GM18499 (cell line): ENCODE results near the gene PARPBP.
"Not testable (repeated sequence)": the region's sequence is repeated elsewhere in the genome, so short reads cannot be mapped to it uniquely, and the experiment has no call there.

Experiments used
- ATAC-seq: cut with Tn5 transposase; IDR thresholded peaks from one replicate; pipeline ENCODE4 v1.9.1; 2021; ENCODE audit warnings: moderate number of reproducible peaks; ENCODE audit not compliant: insufficient read depth, unreplicated experiment

The PARPBP gene

DNA sequence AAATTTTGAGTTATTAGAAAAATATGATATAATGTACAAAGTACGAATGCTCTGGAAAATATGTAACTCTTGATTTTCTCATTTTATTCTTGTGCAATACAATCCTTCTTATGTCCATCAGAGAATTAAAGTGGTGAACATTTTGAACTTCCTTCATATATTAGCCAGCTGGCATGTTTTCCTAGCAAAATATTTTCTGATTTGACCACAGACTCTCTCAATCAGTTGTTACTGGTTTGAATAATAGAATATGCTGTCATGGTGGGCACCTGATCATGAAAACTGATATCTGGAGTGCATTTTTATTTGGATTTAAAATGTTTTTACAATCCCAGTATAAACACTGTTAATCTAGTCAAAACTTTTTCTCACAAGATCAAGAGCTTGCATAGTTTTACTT is 24.2 kb downstream of the PARPBP start:
- ATAC-seq = no peak

DNA sequence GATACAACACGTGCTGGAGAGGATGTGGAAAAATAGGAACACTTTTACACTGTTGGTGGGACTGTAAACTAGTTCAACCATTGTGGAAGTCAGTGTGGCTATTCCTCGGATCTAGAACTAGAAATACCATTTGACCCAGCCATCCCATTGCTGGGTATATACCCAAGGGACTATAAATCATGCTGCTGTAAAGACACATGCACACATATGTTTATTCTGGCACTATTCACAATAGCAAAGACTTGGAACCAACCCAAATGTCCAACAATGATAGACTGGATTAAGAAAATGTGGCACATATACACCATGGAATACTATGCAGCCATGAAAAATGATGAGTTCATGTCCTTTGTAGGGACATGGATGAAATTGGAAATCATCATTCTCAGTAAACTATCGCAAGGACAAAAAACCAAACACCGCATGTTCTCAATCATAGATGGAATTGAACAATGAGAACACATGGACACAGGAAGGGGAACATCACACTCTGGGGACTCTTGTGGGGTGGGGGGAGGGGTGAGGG is 27.1 kb downstream of the PARPBP start:
- not testable (repeated sequence) for ATAC-seq

DNA sequence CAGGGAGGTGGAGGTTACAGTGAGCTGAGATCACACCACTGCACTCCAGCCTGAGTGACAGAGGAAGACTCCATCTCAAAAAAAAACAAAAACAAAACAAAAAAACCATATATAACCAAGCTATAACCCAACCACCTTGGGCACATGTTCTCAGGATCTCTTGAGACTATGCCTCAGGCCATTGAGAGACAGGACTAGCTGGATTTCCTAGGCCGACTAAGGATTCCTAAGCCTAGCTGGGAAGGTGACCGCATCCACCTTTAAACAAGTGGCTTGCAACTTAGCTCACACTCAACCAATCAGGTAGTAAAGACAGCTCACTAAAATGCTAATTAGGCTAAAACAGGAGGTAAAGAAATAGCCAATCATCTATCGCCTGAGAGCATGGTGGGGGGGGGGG is 35.2 kb downstream of the PARPBP start:
- ATAC-seq = not testable (repeated sequence)

DNA sequence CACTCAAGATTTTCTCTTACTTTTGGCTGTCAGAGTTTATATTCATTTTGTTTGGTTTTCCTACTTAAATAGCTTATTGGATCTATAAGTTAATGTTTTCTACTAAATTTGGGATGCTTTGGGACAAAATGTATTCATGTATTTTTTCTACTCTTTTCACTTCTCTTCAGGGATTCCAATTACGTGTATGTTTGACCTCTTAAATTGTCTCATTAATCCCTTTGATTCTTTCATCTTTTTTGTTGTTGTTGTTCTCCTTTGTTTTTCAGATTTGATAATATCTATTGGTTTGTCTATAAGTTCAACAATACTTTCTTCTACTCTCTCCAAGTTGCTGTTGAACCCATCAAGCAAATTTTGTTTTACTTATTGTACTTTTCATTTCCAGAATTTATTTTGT is 43.4 kb downstream of the PARPBP start:
- no peak for ATAC-seq

DNA sequence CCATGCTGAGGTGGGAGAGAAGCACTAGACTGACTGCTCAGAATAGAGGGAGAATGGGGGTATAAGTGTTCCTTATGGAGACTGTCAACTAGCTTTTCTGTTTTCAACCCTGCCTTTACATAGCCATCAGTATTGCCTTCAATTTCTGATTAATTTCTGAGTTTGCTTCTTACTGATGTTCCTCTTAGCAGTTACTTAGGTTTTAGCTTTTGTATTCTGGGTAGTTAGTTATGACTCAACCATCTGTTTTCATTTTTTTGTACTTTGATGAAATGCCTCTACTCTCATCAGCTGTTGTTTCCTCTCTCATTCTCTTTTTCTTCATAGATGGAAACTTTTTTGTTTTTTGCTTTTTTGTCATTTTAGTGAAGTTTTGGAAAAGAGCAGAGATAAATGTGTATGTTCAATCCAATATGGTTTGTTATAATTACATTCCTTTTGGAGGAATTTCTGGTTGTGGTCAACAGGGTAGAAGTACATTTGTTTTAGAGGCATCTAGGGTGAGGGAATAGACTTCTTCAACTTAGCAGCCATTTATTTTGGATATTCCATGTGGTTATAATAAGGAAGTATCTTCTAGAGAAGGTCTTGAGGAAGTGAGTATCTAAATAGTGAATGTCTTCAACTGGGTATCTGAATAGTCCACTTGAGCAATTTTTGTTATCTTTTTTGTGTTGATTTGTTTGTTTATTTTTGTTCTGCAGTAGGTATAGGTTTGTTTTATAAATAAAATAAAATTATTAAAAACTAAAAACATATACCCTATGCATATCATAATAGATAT is 48.0 kb downstream of the PARPBP start:
- peak; percentile 70 for ATAC-seq

DNA sequence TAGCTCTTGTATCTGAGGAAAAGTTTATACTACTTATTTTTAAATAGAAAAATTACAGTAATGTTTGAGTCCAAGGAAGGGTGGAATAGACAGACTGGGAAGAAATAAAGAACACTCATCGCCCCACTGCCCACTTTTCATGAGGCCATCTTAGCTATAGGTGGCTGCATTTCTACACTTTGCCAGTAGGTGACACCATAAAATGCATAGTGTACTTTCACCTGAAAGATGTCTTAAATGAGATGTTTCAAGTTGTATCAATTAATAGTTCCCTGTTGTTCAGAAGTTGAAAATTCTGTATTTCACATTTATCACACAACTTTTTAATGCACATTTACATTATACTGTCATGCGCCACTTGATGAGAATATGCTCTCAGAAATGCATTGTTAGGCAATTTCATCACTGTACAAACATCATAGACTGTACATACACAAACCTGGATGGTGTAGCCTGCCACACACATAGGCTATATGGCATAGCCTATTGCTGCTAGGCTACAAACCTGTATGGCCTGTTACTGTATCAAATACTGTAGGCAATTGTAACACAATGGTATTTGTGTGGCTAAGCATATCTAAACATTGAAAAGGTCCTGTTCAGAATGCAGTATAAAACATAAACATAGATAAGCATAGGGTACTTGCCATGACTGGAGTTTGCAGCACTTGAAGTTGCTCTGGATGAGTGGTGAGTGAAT is 50.1 kb downstream of the PARPBP start:
- no peak for ATAC-seq

DNA sequence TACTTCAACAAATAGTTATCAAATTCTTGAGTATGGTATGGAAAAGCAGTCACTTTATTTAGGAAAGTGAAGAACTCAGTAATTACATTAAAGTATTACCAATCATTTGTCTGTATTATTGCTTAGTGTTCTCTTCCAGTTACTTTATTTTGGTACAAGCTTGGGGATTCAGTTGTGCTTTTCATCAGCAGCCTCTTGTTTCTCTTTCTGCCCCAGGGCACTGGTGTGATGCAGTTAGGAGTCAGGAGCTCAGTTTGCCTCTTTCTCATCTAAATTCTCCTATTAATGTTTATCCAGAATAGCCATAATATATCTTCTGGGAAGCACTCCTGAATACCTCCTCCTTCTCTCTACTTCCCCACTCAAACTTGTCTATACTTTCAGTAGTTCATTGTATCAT is 52.0 kb downstream of the PARPBP start:
- ATAC-seq = no peak

DNA sequence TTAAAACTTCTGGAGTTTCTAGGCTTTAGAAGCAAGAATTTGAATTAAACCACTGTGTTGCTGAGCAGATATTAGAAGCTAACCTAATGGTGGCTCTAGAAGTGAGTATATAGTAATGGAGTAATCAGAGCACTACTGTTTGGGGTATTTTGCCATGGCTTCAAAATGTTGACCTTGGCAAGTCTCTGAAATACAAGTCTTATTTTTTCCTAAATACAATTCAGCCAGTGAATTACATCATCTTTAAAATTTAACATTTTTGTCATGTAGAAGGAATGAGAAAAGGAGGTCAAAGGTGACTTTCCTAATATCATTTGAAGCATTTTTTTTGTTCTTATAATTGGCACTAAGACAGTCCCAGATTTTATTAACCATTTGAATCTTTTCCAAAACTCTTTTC is 52.5 kb downstream of the PARPBP start:
- no peak for ATAC-seq

DNA sequence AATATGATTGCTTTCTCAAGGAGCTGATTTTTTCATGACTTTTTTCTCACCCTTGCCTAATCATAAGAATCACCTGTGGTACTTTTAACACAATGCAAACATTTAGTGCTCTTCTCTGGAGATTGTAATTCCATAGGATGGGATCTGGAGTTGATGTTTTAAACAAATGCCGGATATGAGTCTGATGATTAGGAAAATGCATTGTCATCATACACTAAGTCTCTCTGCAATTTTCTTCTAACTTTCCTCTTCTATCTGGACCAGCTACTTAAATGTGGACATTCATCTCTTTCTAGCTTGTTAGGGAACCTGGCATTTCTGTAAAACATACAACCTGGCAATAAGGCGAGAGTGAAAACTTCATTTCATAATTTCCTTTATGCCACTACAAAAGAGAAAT is 54.1 kb downstream of the PARPBP start:
- ATAC-seq = no peak

DNA sequence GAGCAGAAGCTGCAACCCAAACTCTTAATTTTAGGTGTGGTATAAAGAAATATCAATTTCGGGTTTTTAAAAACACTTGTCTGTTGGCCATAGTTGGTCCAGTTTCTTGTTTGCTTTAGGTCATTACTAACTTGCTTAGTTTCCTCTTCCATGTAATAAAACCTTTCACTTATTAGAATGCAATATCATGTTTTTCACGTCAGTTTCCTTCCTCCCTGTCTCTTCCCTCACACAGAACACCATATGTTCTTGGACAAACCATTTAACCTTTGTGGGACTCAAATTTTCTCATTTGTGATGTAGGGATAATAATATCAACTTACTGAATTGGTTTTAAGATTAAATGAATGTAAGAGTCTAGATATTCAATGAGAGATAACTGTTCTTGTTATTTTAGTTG is 54.8 kb downstream of the PARPBP start:
- no peak for ATAC-seq

DNA sequence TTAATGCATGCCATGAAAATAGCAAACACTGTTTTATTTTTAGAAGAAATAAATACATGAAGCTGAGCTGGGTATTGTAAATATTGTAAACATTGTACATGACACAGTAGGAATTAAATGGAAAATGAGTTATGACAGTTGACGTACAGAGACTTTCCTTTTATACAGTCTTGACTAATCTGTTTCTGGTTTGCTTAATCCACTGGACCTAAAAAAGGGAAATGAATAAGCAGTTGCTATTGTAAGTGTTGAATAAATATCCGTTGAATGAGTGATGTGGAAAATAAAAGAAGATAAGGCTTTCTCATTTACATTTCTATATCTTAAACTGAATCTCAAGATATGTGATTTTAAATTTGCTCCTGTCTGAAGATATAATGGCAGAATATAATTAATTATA is 62.7 kb downstream of the PARPBP start:
- ATAC-seq = no peak

DNA sequence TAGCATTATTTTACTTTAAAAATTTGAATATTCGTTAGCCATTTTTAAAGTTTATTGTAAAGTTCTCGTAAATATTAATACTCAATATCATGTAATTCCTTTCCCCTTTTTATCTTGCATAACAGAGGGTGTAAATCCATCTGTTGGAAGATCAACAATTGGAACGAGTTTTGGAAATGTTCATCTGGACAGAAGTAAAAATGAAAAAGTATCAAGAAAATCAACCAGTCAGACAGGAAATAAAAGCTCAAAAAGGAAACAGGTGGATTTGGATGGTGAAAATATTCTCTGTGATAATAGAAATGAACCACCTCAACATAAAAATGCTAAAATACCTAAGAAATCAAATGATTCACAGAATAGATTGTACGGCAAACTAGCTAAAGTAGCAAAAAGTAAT is 75.8 kb downstream of the PARPBP start:
- no peak for ATAC-seq

DNA sequence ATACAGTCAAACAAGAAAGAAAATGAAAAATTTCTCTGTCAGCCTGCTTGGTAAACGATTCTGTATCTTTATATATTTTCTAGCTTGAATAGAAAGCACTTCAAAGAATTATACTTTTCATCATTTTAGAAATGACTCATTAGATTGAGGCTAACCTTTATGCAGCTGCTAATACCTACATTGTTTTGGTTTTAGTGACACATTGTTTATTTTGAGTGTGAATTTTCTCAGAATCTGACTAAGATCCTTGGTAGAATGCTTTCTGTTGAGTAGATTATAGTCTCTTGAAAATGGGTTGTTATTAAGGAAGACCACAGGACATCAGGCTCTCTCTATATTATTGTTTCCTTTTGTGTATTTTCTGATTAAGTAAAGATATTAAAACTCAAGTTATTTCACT is 77.8 kb downstream of the PARPBP start, which contains the start of gene PMCH:
TSS of gene PMCH (minus strand) at position 45 of the 400 bp plus-strand sequence. CDS start 63 bp downstream, outside the sequence.
- ATAC-seq = peak; percentile 84

DNA sequence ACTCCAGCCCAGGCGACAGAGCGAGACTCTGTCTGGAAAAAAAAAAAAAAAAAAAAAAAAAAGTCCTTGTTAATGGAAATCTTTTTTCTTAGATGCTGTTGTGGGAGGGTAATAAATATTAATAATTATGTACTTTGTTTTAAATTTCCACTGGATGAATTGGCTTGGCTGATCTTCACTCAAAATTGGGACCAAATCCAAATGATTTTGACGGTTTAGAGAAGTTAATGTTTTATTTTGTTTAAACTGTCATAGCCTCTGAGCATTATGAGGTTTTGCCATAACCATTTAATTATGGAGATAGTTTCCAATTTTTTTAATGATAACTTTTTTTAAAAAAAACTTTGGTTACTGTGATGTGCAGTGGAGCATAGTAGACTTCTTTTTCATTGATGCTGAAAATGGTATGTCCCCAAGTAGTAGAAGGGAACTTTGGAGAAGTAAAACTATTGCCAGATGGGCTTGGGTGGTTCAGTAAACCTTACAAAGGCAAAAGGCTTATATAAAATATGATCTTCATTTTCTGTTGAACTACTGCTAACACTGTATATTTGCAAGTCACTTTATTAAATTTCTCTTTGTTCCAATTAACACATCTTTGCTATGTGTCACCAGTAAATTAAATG is 81.6 kb downstream of the PARPBP start:
- no peak for ATAC-seq

DNA sequence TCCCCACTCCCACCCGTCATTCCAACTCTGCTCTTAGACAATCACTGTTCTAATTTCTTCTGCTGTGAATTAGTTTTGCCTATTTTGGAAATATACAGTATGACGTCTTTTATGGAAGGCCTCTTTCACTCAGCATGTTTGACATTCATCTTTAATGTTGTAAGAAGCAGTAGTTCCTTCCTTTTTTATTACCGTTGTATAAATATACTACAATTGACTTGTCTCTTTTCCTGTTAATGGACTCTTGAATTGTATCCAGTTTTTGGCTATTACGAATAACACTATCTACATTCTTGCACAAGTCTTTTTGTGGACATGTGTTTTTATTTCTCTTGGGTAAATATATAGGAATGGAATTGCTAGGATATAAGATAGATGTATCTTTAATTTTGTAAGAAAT is 82.6 kb downstream of the PARPBP start:
- no peak for ATAC-seq

DNA sequence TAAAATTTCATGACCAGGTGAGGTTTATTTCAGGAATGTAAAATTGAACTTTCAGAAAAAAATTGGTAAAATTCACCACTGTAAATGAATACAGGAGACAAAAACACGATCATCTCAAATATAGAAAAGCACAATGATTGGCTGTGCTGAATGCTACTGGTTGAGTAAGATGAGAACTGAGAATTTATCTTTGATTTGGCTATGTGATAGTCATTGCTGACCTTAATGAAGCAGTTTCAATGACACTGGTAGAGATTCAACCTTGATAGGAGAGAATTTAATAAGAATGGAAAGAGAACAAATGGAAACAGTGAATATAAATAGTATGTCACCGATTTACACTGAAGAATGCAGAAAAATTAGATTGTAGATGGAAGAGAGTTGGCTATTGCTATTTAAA is 84.0 kb downstream of the PARPBP start:
- no peak for ATAC-seq

DNA sequence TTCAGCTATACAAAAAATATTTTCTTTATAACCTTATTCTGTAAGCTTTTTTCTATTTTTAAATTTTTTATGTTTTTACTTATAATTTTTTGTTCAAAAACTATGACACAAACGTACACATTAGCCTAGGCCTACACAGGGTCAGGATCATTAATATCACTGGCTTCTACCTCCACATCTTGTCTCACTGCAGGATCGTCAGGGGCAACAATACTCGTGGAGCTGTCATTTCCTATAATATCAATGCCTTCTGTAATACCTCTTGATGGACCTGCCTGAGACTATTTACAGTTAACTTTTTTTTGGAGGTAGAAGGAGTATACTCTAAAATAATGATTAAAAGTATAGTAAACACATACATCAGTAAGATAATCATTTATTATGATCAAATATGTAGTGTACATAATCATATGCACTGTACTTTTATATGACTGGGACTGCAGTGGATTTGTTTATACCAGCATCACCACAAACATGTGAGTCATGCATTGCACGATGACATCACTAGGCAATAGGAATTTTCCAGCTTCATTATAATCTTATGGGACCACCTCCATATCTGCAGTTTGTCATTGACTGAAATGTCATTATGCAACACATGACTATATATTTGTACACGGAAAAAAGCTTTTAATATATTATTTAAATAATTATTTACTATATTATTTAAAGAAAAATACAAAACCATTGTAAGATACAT is 96.2 kb downstream of the PARPBP start:
- ATAC-seq = no peak

DNA sequence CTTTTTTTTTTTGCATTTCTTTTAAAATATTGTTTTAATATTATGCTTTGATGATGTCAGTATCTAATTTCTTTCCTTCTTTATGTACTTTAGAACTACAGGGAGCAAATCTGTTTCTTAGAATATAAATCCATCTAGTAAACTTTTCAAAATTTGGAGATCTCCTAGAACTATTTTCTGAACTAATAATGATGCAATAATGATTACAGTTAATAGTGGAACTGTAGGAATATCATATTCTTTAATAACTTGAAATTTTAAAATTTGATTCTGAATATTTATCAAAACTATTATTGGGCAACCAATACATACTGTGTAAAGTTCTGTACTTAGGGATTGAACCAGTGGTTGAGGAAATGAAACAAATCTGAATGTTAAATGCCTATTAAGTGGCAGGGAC is 100.8 kb downstream of the PARPBP start:
- no peak for ATAC-seq

DNA sequence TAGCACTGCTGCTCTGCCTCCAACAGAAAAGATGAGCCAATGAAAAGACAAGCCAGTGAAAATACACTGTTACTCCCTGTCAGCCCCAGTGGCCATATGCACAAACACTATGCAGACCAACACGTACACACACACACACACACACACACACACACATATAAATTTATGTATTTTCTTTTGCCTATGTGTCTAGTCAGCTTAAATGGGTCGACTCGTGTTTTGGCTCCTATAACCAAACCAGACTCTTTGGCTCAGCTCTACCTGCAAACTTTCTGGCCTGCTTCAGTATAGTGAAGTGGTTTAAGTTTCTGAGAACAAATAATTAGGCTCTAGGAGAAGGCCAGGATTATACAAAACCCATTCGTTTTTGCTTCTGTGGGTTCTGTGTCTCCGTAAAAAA is 108.0 kb downstream of the PARPBP start:
- ATAC-seq = no peak

DNA sequence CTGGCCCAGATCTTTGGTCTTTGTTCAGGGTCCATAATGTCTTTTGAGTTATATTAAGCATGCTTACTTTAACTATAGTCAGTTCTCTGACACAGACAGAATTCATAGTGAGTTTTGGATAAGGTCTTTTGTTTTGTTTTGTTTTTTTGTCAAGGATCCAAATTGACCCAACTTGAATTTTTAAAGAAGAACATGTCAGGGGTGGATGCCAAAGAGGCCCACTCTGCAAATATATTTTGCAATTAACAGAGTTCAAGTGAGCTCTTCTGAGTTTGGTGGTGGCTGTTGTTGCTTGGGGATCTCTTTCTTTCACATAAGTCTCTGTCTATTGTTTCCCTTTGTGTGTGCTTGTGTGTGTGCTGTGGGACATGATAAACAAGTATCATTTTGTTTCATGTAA is 112.1 kb downstream of the PARPBP start:
- ATAC-seq = no peak

DNA sequence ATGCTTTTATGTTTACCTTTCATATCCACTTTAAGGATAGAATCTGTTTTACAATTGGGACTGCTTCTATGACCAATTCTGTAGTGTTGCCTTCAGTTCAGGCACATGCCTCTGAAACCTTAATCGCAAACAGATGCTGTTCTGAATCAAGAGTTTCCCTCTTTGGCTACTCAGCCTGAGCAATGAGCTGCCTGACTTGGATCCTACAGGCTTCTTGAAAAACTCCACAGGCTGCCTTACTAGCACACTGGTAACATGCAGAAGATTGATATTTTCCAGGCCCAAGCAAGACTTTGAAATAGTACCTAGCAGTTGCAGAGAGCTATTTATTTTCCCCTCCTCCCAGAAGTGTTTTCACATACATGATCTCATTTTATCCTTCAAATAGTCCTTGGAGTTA is 112.5 kb downstream of the PARPBP start:
- no peak for ATAC-seq
